WI38 (cell line): Measurements from ENCODE around the gene TEX10.

Experiments
- H3K4me3 ChIP-seq: 2 replicates; pipeline ENCODE4 v1.5.1; 2011; ENCODE audit warnings: low read depth, mild to moderate bottlenecking, control low read depth, low read length
- CTCF ChIP-seq: IDR thresholded peaks from 2 replicates; pipeline ENCODE4 v1.5.1; 2012; ENCODE audit warnings: low read depth, mild to moderate bottlenecking, control low read depth, low read length

Gene TEX10

GRCh38 chr9:100277166-100277979 is 75.4 kb downstream of the TEX10 start:
- no peak for TF ChIP-seq CTCF
- H3K4me3 ChIP-seq: no peak overlapping the region

- H3K4me3 ChIP-seq: no peak overlapping the region
- no peak for TF ChIP-seq CTCF
Observed at GRCh38 chr9:100269656-100270055, 83.1 kb downstream of the TEX10 start.

DNA sequence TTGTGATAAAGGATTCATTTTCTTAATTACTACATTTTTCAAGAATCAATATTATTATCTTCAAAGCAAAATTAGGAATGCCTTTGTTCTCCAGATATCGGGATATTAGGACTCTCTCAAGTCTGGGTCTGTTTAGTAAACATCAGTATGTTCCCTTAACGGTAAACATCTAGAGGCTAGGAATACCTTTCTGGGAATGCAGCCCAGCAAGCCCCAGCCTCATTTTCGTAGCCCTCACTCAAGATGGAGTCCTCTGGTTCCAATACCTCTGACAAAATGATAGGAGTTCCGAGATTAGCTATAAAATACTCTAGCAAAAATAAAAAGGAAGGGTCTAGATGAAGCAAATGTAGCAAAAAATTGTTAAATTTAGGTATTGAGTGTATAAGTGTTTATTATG is 84.5 kb downstream of the TEX10 start:
- TF ChIP-seq CTCF: no peak
- H3K4me3 ChIP-seq: no peak overlapping the region

- no peak overlapping the region for H3K4me3 ChIP-seq
- no peak for TF ChIP-seq CTCF
Observed at GRCh38 chr9:100267211-100267610, 85.5 kb downstream of the TEX10 start.
